Measurements from ENCODE around the gene KHNYN.

DNA sequence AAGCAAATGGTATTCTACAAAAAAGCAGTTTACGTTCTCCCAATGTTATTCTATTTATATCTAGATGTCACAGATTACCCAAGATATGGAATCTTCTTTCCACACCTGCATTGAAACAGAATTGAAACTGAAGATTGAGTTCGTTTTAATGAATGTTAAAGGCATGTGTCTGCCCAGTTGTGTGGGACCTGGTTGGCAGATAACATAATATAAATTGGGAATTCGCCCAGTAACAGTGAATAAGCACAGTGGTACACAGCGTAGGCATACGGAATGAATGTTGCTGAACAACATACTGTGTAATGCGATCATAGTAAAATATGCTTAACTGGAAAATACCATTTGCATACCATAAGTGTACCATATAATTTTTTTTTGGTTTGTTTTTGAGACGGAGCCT is 4.3 kb downstream of the KHNYN start:
- TF ChIP-seq CTCF (IDR thresholded peaks at IDR 0.05; ENCODE audit: borderline replicate concordance, extremely low read depth, low read length, poor library complexity, severe bottlenecking), result no peak
- TF ChIP-seq EZH2 (IDR thresholded peaks at IDR 0.05; ENCODE audit: borderline replicate concordance, low read depth, low read length, severe bottlenecking), result no peak
